HEK293 (cell line): ENCODE measurements around the gene POU2F2.

Experiments used
- CTCF ChIA-PET: fragments of 350-600 bp; formaldehyde crosslinking; extraction: SDS; loops from one replicate; lab custom pipeline; 2021; ENCODE audit warnings: antibody characterized with exemption; lab: Yijun Ruan, JAX
- POLR2A ChIA-PET: fragments of 300-600 bp; formaldehyde crosslinking; extraction: SDS; loops from one replicate; lab custom pipeline; 2020; ENCODE audit warnings: antibody characterized with exemption, inconsistent platforms; lab: Yijun Ruan, JAX
- H3K27ac ChIP-seq: fragments of 200-500 bp; sonication (Bioruptor generic); 2 replicates; pipeline ENCODE4 v1.5.1; 2014; ENCODE audit warnings: low read depth, low read length, control low read depth, inconsistent platforms; ENCODE audit errors: extremely low read depth
- H3K36me3 ChIP-seq, 2 experiments: fragments of 200-500 bp in 1 of 2; sonication (Bioruptor generic) in 1 of 2; 1 replicate in 1 of 2; 2 replicates in 1 of 2; pipeline ENCODE4 v1.5.1; 2014 to 2017; ENCODE audit warnings: inconsistent platforms in 2 of 2, low read length in 2 of 2; ENCODE audit not compliant: control insufficient read depth in 2 of 2, insufficient read depth in 1 of 2
- H3K4me1 ChIP-seq: fragments of 200-500 bp; sonication (Bioruptor generic); 2 replicates; pipeline ENCODE4 v1.5.1; 2014; ENCODE audit warnings: mild to moderate bottlenecking, low read length, inconsistent platforms; ENCODE audit not compliant: control insufficient read depth, insufficient read depth
- H3K4me3 ChIP-seq: 2 replicates; pipeline ENCODE4 v1.5.1; 2011; ENCODE audit warnings: low read depth, mild to moderate bottlenecking, control low read depth, low read length, moderate library complexity
- H3K9me3 ChIP-seq: fragments of 200-500 bp; sonication (Bioruptor generic); 2 replicates; pipeline ENCODE4 v1.5.1; 2014; ENCODE audit warnings: low read depth, low read length, inconsistent platforms; ENCODE audit not compliant: control insufficient read depth, insufficient read depth
- BCL11A ChIP-seq: fragments of 450-650 bp; formaldehyde crosslinking; IDR thresholded peaks from 2 replicates; pipeline ENCODE4 v1.5.1; 2016; ENCODE audit warnings: low read depth, missing biosample characterization, missing genetic modification characterization
- CTCF ChIP-seq: fragments of 450-650 bp; formaldehyde crosslinking; IDR thresholded peaks from 2 replicates; pipeline ENCODE4 v1.5.1; 2016; ENCODE audit warnings: missing biosample characterization, missing genetic modification characterization
- MZF1 ChIP-seq: fragments of 450-650 bp; formaldehyde crosslinking; IDR thresholded peaks from 2 replicates; pipeline ENCODE4 v1.5.1; 2017; ENCODE audit warnings: missing biosample characterization, missing genetic modification characterization, borderline replicate concordance
- YY1 ChIP-seq: fragments of 450-650 bp; formaldehyde crosslinking; IDR thresholded peaks from 2 replicates; pipeline ENCODE4 v1.5.1; 2018; ENCODE audit warnings: missing biosample characterization, missing genetic modification characterization
- ZNF10 ChIP-seq: fragments of 450-650 bp; formaldehyde crosslinking; IDR thresholded peaks from 2 replicates; pipeline ENCODE4 v1.5.1; 2017; ENCODE audit warnings: missing biosample characterization, missing genetic modification characterization
- ZNF112 ChIP-seq: fragments of 450-650 bp; formaldehyde crosslinking; IDR thresholded peaks from 2 replicates; pipeline ENCODE4 v1.5.0; 2017; ENCODE audit warnings: missing biosample characterization, missing genetic modification characterization
- ZNF138 ChIP-seq: fragments of 450-650 bp; formaldehyde crosslinking; IDR thresholded peaks from 2 replicates; pipeline ENCODE4 v1.5.1; 2016; ENCODE audit warnings: missing biosample characterization, missing genetic modification characterization, borderline replicate concordance
- ZNF169 ChIP-seq: fragments of 450-650 bp; formaldehyde crosslinking; IDR thresholded peaks from 2 replicates; pipeline ENCODE4 v1.5.1; 2016; ENCODE audit warnings: missing biosample characterization, missing genetic modification characterization
- ZNF223 ChIP-seq: fragments of 450-650 bp; formaldehyde crosslinking; IDR thresholded peaks from 2 replicates; pipeline ENCODE4 v1.5.1; 2016; ENCODE audit warnings: missing biosample characterization, missing genetic modification characterization
- ZNF280D ChIP-seq: fragments of 450-650 bp; formaldehyde crosslinking; IDR thresholded peaks from 2 replicates; pipeline ENCODE4 v1.5.1; 2016; ENCODE audit warnings: missing biosample characterization, missing genetic modification characterization
- ZNF292 ChIP-seq: fragments of 450-650 bp; formaldehyde crosslinking; IDR thresholded peaks from 2 replicates; pipeline ENCODE4 v1.5.1; 2016; ENCODE audit warnings: low read depth, missing biosample characterization, missing genetic modification characterization, borderline replicate concordance
- ZNF324 ChIP-seq: fragments of 450-650 bp; formaldehyde crosslinking; IDR thresholded peaks from 2 replicates; pipeline ENCODE4 v1.5.1; 2016; ENCODE audit warnings: missing biosample characterization, missing genetic modification characterization
- ZNF433 ChIP-seq: fragments of 450-650 bp; formaldehyde crosslinking; IDR thresholded peaks from 2 replicates; pipeline ENCODE4 v1.5.1; 2016; ENCODE audit warnings: missing biosample characterization, missing genetic modification characterization, low read depth
- ZNF521 ChIP-seq: fragments of 450-650 bp; formaldehyde crosslinking; IDR thresholded peaks from 2 replicates; pipeline ENCODE4 v1.5.1; 2017; ENCODE audit warnings: missing biosample characterization, mild to moderate bottlenecking, missing genetic modification characterization
- ZNF623 ChIP-seq: fragments of 450-650 bp; formaldehyde crosslinking; IDR thresholded peaks from 2 replicates; pipeline ENCODE4 v1.5.1; 2016; ENCODE audit warnings: missing biosample characterization, missing genetic modification characterization
- ZNF624 ChIP-seq: fragments of 450-650 bp; formaldehyde crosslinking; IDR thresholded peaks from 2 replicates; pipeline ENCODE4 v1.5.1; 2017; ENCODE audit warnings: missing biosample characterization, missing genetic modification characterization
- ZNF664 ChIP-seq: fragments of 450-650 bp; formaldehyde crosslinking; IDR thresholded peaks from 2 replicates; pipeline ENCODE4 v1.5.1; 2016; ENCODE audit warnings: missing biosample characterization, missing genetic modification characterization
- ZNF785 ChIP-seq: fragments of 450-650 bp; formaldehyde crosslinking; IDR thresholded peaks from 2 replicates; pipeline ENCODE4 v1.5.1; 2016; ENCODE audit warnings: missing biosample characterization, missing genetic modification characterization
- TF ChIP-seq, protein P1 (sequence below): fragments of 450-650 bp; formaldehyde crosslinking; IDR thresholded peaks from 2 replicates; pipeline ENCODE4 v1.5.1; 2016; ENCODE audit warnings: missing biosample characterization, missing genetic modification characterization
- TF ChIP-seq, protein P2 (sequence below): fragments of 450-650 bp; formaldehyde crosslinking; IDR thresholded peaks from 2 replicates; pipeline ENCODE4 v1.5.1; 2017; ENCODE audit warnings: missing biosample characterization, missing genetic modification characterization

The POU2F2 gene

GRCh38 chr19:42090672-42091071 is 41.6 kb downstream of the POU2F2 start (continued):
- TF ChIP-seq ZNF280D (no peak), ZNF223 (no peak)

- H3K36me3 ChIP-seq = no peaks in the 10 kb centered on the region; a peak in 1 of 3 replicates
- no peak overlapping the region for H3K4me3 ChIP-seq
- H3K9me3 ChIP-seq = no peaks in the 10 kb centered on the region
- CTCF ChIA-PET = interaction anchor here (0.6 to 3.3 kb wide), 2 partner anchors 19 to 140 kb away, joined by 4 to 19 read pairs; no protein-coding TSS in a partner anchor
- POLR2A ChIA-PET = no interaction called here
- no peak overlapping the region for H3K27ac ChIP-seq
- TF ChIP-seq ZNF10 (tag by site-specific recombination) = no peak
- no peak for TF ChIP-seq ZNF112 (tag by site-specific recombination)
- no peak for TF ChIP-seq BCL11A
- TF ChIP-seq ZNF292 = no peak
- no peak for TF ChIP-seq ZNF324 (tag by site-specific recombination)
- no peak for TF ChIP-seq MZF1 (tag by site-specific recombination)
- TF ChIP-seq CTCF (tag by site-specific recombination) = no peak
- TF ChIP-seq ZNF624 (tag by site-specific recombination) = no peak
- TF ChIP-seq ZNF664 = no peak
- TF ChIP-seq ZNF138 (tag by site-specific recombination) = no peak
- TF ChIP-seq ZNF785 = no peak
- TF ChIP-seq, protein P1, sequence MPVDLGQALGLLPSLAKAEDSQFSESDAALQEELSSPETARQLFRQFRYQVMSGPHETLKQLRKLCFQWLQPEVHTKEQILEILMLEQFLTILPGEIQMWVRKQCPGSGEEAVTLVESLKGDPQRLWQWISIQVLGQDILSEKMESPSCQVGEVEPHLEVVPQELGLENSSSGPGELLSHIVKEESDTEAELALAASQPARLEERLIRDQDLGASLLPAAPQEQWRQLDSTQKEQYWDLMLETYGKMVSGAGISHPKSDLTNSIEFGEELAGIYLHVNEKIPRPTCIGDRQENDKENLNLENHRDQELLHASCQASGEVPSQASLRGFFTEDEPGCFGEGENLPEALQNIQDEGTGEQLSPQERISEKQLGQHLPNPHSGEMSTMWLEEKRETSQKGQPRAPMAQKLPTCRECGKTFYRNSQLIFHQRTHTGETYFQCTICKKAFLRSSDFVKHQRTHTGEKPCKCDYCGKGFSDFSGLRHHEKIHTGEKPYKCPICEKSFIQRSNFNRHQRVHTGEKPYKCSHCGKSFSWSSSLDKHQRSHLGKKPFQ (tag by site-specific recombination) = no peak
- no peak for TF ChIP-seq YY1 (tag by site-specific recombination)
- no peak for TF ChIP-seq ZNF623 (tag by site-specific recombination)
- TF ChIP-seq ZNF433 (tag by site-specific recombination) = no peak
- no peak for TF ChIP-seq ZNF521 (tag by site-specific recombination)
- TF ChIP-seq ZNF169 = no peak
- TF ChIP-seq, protein P2, sequence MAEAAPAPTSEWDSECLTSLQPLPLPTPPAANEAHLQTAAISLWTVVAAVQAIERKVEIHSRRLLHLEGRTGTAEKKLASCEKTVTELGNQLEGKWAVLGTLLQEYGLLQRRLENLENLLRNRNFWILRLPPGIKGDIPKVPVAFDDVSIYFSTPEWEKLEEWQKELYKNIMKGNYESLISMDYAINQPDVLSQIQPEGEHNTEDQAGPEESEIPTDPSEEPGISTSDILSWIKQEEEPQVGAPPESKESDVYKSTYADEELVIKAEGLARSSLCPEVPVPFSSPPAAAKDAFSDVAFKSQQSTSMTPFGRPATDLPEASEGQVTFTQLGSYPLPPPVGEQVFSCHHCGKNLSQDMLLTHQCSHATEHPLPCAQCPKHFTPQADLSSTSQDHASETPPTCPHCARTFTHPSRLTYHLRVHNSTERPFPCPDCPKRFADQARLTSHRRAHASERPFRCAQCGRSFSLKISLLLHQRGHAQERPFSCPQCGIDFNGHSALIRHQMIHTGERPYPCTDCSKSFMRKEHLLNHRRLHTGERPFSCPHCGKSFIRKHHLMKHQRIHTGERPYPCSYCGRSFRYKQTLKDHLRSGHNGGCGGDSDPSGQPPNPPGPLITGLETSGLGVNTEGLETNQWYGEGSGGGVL (tag by site-specific recombination) = no peak
- TF ChIP-seq, all 188 proteins: peak for 0
- no peaks in the 10 kb centered on the region for H3K4me1 ChIP-seq
These were observed 42.5 kb downstream of the POU2F2 start for GRCh38 chr19:42089772-42090171.
